Fibroblast of lung (primary cell): ENCODE data around the gene RAD18. TPM values are rescaled to one million over a fixed set of nuclear protein-coding genes. Genes with fewer than 3 reads are reported as not detected.
A peak's percentile ranks its signal among the peaks of the same experiment; 100 is the strongest.

Source experiments
- DNase-seq, 2 donors: peaks; one replicate each; pipeline versions ENCODE4 v3.0.0 to v3.0.0-alpha.2; 2010; ENCODE audit warnings: low read depth in 2 of 2
- H2AFZ ChIP-seq: 2 replicates; pipeline ENCODE4 v1.5.1; 2012; ENCODE audit warnings: low read length, control low read depth, inconsistent platforms
- H3K27ac ChIP-seq: 2 replicates; pipeline ENCODE4 v1.5.1; 2011; ENCODE audit warnings: low read length, control low read depth; ENCODE audit not compliant: insufficient read depth
- H3K27me3 ChIP-seq: 2 replicates; pipeline ENCODE4 v1.5.1; 2011; ENCODE audit warnings: mild to moderate bottlenecking, low read length; ENCODE audit not compliant: control insufficient read depth, insufficient read depth
- H3K36me3 ChIP-seq: 2 replicates; pipeline ENCODE4 v1.5.1; 2011; ENCODE audit warnings: low read length; ENCODE audit not compliant: control insufficient read depth, insufficient read depth
- H3K4me1 ChIP-seq: 2 replicates; pipeline ENCODE4 v1.5.1; 2011; ENCODE audit warnings: low read length; ENCODE audit not compliant: control insufficient read depth, insufficient read depth; ENCODE audit errors: extremely low read depth
- H3K4me2 ChIP-seq: 2 replicates; pipeline ENCODE4 v1.5.1; 2011; ENCODE audit warnings: low read length, control low read depth; ENCODE audit not compliant: insufficient read depth; ENCODE audit errors: extremely low read depth
- H3K4me3 ChIP-seq, 4 experiments: fragments of 200-600 bp in 1 of 4; sonication (generic) in 1 of 4; replicated peaks in 1 of 4; 2 replicates each; pipeline ENCODE4 v1.5.1; 2011 to 2016; ENCODE audit warnings: low read length in 4 of 4, low read depth in 3 of 4, mild to moderate bottlenecking in 3 of 4, control low read depth in 2 of 4, inconsistent platforms in 1 of 4, mixed read lengths in 1 of 4; ENCODE audit not compliant: insufficient read depth in 1 of 4; ENCODE audit errors: control extremely low read depth in 1 of 4
- H3K79me2 ChIP-seq: 2 replicates; pipeline ENCODE4 v1.5.1; 2012; ENCODE audit warnings: mild to moderate bottlenecking, low read length, inconsistent platforms; ENCODE audit not compliant: control insufficient read depth, insufficient read depth
- H3K9ac ChIP-seq: 2 replicates; pipeline ENCODE4 v1.5.1; 2011; ENCODE audit warnings: mild to moderate bottlenecking, low read length, control low read depth; ENCODE audit not compliant: insufficient read depth
- H3K9me3 ChIP-seq: 2 replicates; pipeline ENCODE4 v1.5.1; 2012; ENCODE audit warnings: low read depth, low read length; ENCODE audit not compliant: control insufficient read depth, insufficient read depth
- H4K20me1 ChIP-seq: 2 replicates; pipeline ENCODE4 v1.5.1; 2011; ENCODE audit warnings: low read length; ENCODE audit not compliant: control insufficient read depth, insufficient read depth; ENCODE audit errors: extremely low read depth
- CTCF ChIP-seq, 2 donors: IDR thresholded peaks in 1 of 2; conservative IDR thresholded peaks in 1 of 2; 1 replicate in 1 of 2; 2 replicates in 1 of 2; pipeline ENCODE4 v1.5.1; 2011 to 2012; ENCODE audit warnings: low read length in 2 of 2, control low read depth in 1 of 2, inconsistent platforms in 1 of 2, low read depth in 1 of 2, mild to moderate bottlenecking in 1 of 2
- EZH2 ChIP-seq: IDR thresholded peaks from 2 replicates; pipeline ENCODE4 v1.5.1; 2012; ENCODE audit warnings: low read length, control low read depth, mild to moderate bottlenecking; ENCODE audit errors: missing control alignments
- polyA plus RNA-seq, 2 donors: library from polyadenylated mRNA; depleted of rRNA in 1 of 2; stranded (reverse) in 1 of 2; unstranded in 1 of 2; fragments of >200 nt; gene quantifications; 2 replicates each; pipeline ENCODE4 v1.2.1, GENCODE V29; 2011 to 2012; ENCODE audit warnings: missing spikeins in 1 of 2
- total RNA-seq: library from RNA; depleted of rRNA; stranded (reverse); fragments of >200 nt; gene quantifications from 2 replicates; pipeline ENCODE4 v1.2.1, GENCODE V29; 2014

Gene RAD18
- total and polyA plus RNA-seq, 2 donors (not counting 1 experiment from before 2014, with no cell fraction given): 6.1 to 9.9 TPM

- no peak overlapping the region for H3K9ac ChIP-seq
- no peak overlapping the region for H3K4me3 ChIP-seq
- no peaks in the 10 kb centered on the region for H3K36me3 ChIP-seq
- H4K20me1 ChIP-seq: no peaks in the 10 kb centered on the region
- no peaks in the 10 kb centered on the region for H3K9me3 ChIP-seq
- no peak overlapping the region for H3K27ac ChIP-seq
- no peaks in the 10 kb centered on the region for H3K27me3 ChIP-seq
- no peak overlapping the region for H3K4me2 ChIP-seq
- DNase-seq: peak; percentile 53 to 92
- peak overlapping the region; percentile 35 for H2AFZ ChIP-seq
- peaks cover 35% of the 10 kb centered on the region for H3K79me2 ChIP-seq
- TF ChIP-seq EZH2 (no peak), CTCF (conservative IDR thresholded peaks at IDR 0.05 in 1 of 2, IDR thresholded peaks at IDR 0.05 in 1 of 2; ENCODE audit: low read depth in 1 of 2, low read length in 2 of 2) (no peak)
- H3K4me1 ChIP-seq: peaks cover 2% of the 10 kb centered on the region
Measured at GRCh38 chr3:8964436-8965370, 1.4 kb upstream of the RAD18 start.

GRCh38 chr3:8962226-8962861 lies 928 bp downstream of the RAD18 start:
- peak in 1 of 2 donors; percentile 24 for DNase-seq
- H2AFZ ChIP-seq: peak overlapping the region; percentile 91
- H3K4me2 ChIP-seq: peak overlapping the region; percentile 98

More at GRCh38 chr3:8962226-8962861, 928 bp downstream of the RAD18 start:
- peaks cover 42% of the 10 kb centered on the region for H3K79me2 ChIP-seq
- no peaks in the 10 kb centered on the region for H3K27me3 ChIP-seq
- H4K20me1 ChIP-seq: no peaks in the 10 kb centered on the region
- H3K36me3 ChIP-seq: no peaks in the 10 kb centered on the region
- peak overlapping the region; percentile 83 to 97 (median 96) for H3K4me3 ChIP-seq
- TF ChIP-seq EZH2: no peak
- TF ChIP-seq CTCF (conservative IDR thresholded peaks at IDR 0.05 in 1 of 2, IDR thresholded peaks at IDR 0.05 in 1 of 2; ENCODE audit: low read depth in 1 of 2, low read length in 2 of 2): no peak
- H3K4me1 ChIP-seq: peaks cover 2% of the 10 kb centered on the region
- no peaks in the 10 kb centered on the region for H3K9me3 ChIP-seq
- no peak overlapping the region for H3K9ac ChIP-seq
- peak overlapping the region; percentile 90 for H3K27ac ChIP-seq
